HEK293T (cell line): ENCODE results near the gene DNAJC11.

Source experiments
- ARNT ChIP-seq: fragments of 450-650 bp; IDR thresholded peaks from 2 replicates; pipeline ENCODE4 v1.6.1; 2017; ENCODE audit warnings: mild to moderate bottlenecking
- FOXA1 ChIP-seq: fragments of 450-650 bp; IDR thresholded peaks from 2 replicates; pipeline ENCODE4 v1.6.1; 2016; ENCODE audit warnings: mild to moderate bottlenecking
- FOXK2 ChIP-seq: fragments of 450-650 bp; IDR thresholded peaks from 2 replicates; pipeline ENCODE4 v1.6.1; 2016; ENCODE audit warnings: mild to moderate bottlenecking
- HDGF ChIP-seq: fragments of 450-650 bp; IDR thresholded peaks from 2 replicates; pipeline ENCODE4 v1.6.1; 2017; ENCODE audit warnings: antibody characterized with exemption, borderline replicate concordance
- L3MBTL2 ChIP-seq: fragments of 450-650 bp; conservative IDR thresholded peaks from 2 replicates; pipeline ENCODE4 v1.6.1; 2016; ENCODE audit warnings: mild to moderate bottlenecking
- SP1 ChIP-seq: fragments of 450-650 bp; IDR thresholded peaks from 2 replicates; pipeline ENCODE4 v1.6.1; 2017
- SUZ12 ChIP-seq: fragments of 450-650 bp; IDR thresholded peaks from 2 replicates; pipeline ENCODE4 v1.6.1; 2016; ENCODE audit warnings: mild to moderate bottlenecking
- TARDBP ChIP-seq: fragments of 450-650 bp; IDR thresholded peaks from 2 replicates; pipeline ENCODE4 v1.6.1; 2016
- TF ChIP-seq, protein P1 (sequence below): fragments of 450-650 bp; IDR thresholded peaks from 2 replicates; pipeline ENCODE4 v1.6.1; 2016

DNA sequence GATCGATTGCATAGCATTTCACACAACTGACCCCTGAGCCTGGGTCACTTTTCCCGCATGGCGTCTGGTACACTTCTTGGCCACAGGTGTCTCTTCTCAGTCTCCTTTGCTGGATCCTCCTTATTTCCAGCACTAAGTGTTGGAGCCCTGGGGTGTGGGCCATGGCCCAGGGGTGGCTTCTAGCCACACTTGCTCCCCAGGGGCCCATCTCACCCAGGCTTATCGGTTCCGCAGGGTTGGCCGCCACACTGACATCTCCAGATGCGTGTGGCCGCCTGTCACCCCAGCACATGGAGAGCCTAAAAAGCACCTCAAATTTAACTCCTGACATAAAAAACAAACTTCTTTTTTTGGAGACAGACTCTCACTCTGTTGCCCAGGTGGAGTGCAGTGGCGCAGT lies 74.6 kb downstream of the DNAJC11 start:
- TF ChIP-seq ARNT (no peak), SP1 (no peak), HDGF (no peak), SUZ12 (no peak), FOXK2 (no peak), FOXA1 (no peak), TARDBP (no peak), L3MBTL2 (no peak)
- TF ChIP-seq, protein P1, sequence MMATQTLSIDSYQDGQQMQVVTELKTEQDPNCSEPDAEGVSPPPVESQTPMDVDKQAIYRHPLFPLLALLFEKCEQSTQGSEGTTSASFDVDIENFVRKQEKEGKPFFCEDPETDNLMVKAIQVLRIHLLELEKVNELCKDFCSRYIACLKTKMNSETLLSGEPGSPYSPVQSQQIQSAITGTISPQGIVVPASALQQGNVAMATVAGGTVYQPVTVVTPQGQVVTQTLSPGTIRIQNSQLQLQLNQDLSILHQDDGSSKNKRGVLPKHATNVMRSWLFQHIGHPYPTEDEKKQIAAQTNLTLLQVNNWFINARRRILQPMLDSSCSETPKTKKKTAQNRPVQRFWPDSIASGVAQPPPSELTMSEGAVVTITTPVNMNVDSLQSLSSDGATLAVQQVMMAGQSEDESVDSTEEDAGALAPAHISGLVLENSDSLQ = no peak
